Endothelial cell of umbilical vein (primary cell): ENCODE results near the gene LCA5L. TPM values are rescaled to one million over a fixed set of nuclear protein-coding genes. Genes with fewer than 3 reads are reported as not detected.

ENCODE experiments used
- BruUV-seq: library from RNA; stranded (reverse); fragments of 400-500 nt; replicated peaks from 2 replicates; lab custom pipeline; 2021; lab: Mats Ljungman, UMichigan
- CTCF ChIA-PET: fragments of 300-600, 350-600 bp; sonication (Branson Sonifier 250); formaldehyde crosslinking; loops from one replicate; lab custom pipeline; 2021; ENCODE audit warnings: antibody characterized with exemption, inconsistent platforms; lab: Charles Lee
- POLR2A ChIA-PET: fragments of 300-600, 350-600 bp; sonication (Branson Sonifier 250); formaldehyde crosslinking; loops from one replicate; lab custom pipeline; 2021; ENCODE audit warnings: antibody characterized with exemption, inconsistent platforms; lab: Charles Lee
- DNase-seq: peaks from one replicate; pipeline ENCODE4 v3.0.0-alpha.2; 2011; ENCODE audit warnings: low read depth, low spot score
- FAIRE-seq: peaks from 2 replicates; lab custom pipeline; 2011; peaks lifted over from hg19 to GRCh38; lab: Jason Lieb, UNC
- H2AFZ ChIP-seq: 2 replicates; pipeline ENCODE4 v1.6.0; 2012; ENCODE audit warnings: low read depth, low read length, control low read depth, inconsistent platforms
- H3K27ac ChIP-seq: 2 replicates; pipeline ENCODE4 v1.5.1; 2011; ENCODE audit warnings: low read depth, mild to moderate bottlenecking, control low read depth, low read length, moderate library complexity; ENCODE audit not compliant: insufficient read depth
- H3K27me3 ChIP-seq, 2 experiments: 2 replicates each; pipeline versions ENCODE4 v1.6.0 to v1.6.1; 2011; ENCODE audit warnings: low read length in 2 of 2, mixed read lengths in 1 of 2; ENCODE audit not compliant: control insufficient read depth in 2 of 2, insufficient read depth in 2 of 2
- H3K36me3 ChIP-seq, 2 experiments: 2 replicates in 1 of 2; 3 replicates in 1 of 2; pipeline ENCODE4 v1.5.1; 2011; ENCODE audit warnings: low read length in 2 of 2, mild to moderate bottlenecking in 1 of 2, moderate library complexity in 1 of 2; ENCODE audit not compliant: control insufficient read depth in 2 of 2, insufficient read depth in 2 of 2; ENCODE audit errors: extremely low read depth in 1 of 2
- H3K4me1 ChIP-seq: 3 replicates; pipeline ENCODE4 v1.5.1; 2011; ENCODE audit warnings: mild to moderate bottlenecking, low read length; ENCODE audit not compliant: control insufficient read depth, insufficient read depth; ENCODE audit errors: extremely low read depth
- H3K4me2 ChIP-seq: 2 replicates; pipeline ENCODE4 v1.6.1; 2011; ENCODE audit warnings: low read length, control low read depth, mixed read lengths; ENCODE audit not compliant: insufficient read depth
- H3K4me3 ChIP-seq, 3 experiments: fragments of 200-600 bp in 1 of 3; sonication (generic), shearing (Covaris generic) in 1 of 3; replicated peaks in 1 of 3; 2 replicates each; pipeline ENCODE4 v1.5.1; 2011 to 2016; ENCODE audit warnings: control low read depth in 3 of 3, low read length in 3 of 3, mild to moderate bottlenecking in 2 of 3, inconsistent platforms in 1 of 3, low read depth in 1 of 3, moderate library complexity in 1 of 3; ENCODE audit not compliant: insufficient read depth in 1 of 3
- H3K79me2 ChIP-seq: 2 replicates; pipeline ENCODE4 v1.6.0; 2012; ENCODE audit warnings: low read length, inconsistent platforms; ENCODE audit not compliant: control insufficient read depth, insufficient read depth
- H3K9ac ChIP-seq: replicated peaks from 2 replicates; pipeline ENCODE3; 2011; ENCODE audit warnings: low read length, control low read depth; ENCODE audit not compliant: insufficient read depth; ENCODE audit errors: extremely low read depth
- H3K9me1 ChIP-seq: replicated peaks from 3 replicates; pipeline ENCODE4 v1.6.0; 2011; ENCODE audit warnings: mild to moderate bottlenecking, low read length; ENCODE audit not compliant: control insufficient read depth, insufficient read depth; ENCODE audit errors: extremely low read depth
- H3K9me3 ChIP-seq: replicated peaks from 2 replicates; pipeline ENCODE4 v1.5.1; 2012; ENCODE audit warnings: low read length, inconsistent platforms; ENCODE audit not compliant: control insufficient read depth, insufficient read depth
- H4K20me1 ChIP-seq: replicated peaks from 2 replicates; pipeline ENCODE3; 2011; ENCODE audit warnings: mild to moderate bottlenecking, low read length; ENCODE audit not compliant: control insufficient read depth, insufficient read depth; ENCODE audit errors: extremely low read depth
- CTCF ChIP-seq, 2 donors: IDR thresholded peaks; 1 replicate in 1 of 2; 2 replicates in 1 of 2; pipeline ENCODE4 v1.5.1; 2011; ENCODE audit warnings: low read length in 2 of 2, mild to moderate bottlenecking in 2 of 2, moderate library complexity in 2 of 2, control low read depth in 1 of 2, inconsistent platforms in 1 of 2, low read depth in 1 of 2; ENCODE audit not compliant: insufficient read depth in 1 of 2; ENCODE audit errors: extremely low read depth in 1 of 2
- EZH2 ChIP-seq: IDR thresholded peaks from 2 replicates; pipeline ENCODE4 v1.6.1; 2012; ENCODE audit warnings: borderline replicate concordance, low read depth, mild to moderate bottlenecking, moderate library complexity, low read length, inconsistent platforms; ENCODE audit not compliant: severe bottlenecking
- FOS ChIP-seq: IDR thresholded peaks from 2 replicates; pipeline ENCODE4 v1.6.1; 2011; ENCODE audit warnings: mild to moderate bottlenecking, low read length, moderate library complexity, borderline replicate concordance; ENCODE audit not compliant: insufficient read depth
- GATA2 ChIP-seq: IDR thresholded peaks from 2 replicates; pipeline ENCODE4 v1.7.0; 2011; ENCODE audit warnings: low read depth, mild to moderate bottlenecking, moderate library complexity, mixed read lengths, low read length; ENCODE audit not compliant: insufficient read length, insufficient read depth
- JUN ChIP-seq: IDR thresholded peaks from 2 replicates; pipeline ENCODE4 v1.6.1; 2011; ENCODE audit warnings: borderline replicate concordance, low read depth; ENCODE audit not compliant: insufficient read length, insufficient read depth
- MYC ChIP-seq: IDR thresholded peaks from one replicate; pipeline ENCODE4 v1.6.1; 2011; ENCODE audit warnings: mild to moderate bottlenecking, low read depth, low read length
- POLR2A ChIP-seq: IDR thresholded peaks from 2 replicates; pipeline ENCODE4 v1.6.1; 2012; ENCODE audit warnings: low read depth, mild to moderate bottlenecking, control low read depth, low read length
- POLR2AphosphoS5 ChIP-seq: IDR thresholded peaks from 2 replicates; pipeline ENCODE4 v1.6.1; 2012; ENCODE audit warnings: low read depth, mild to moderate bottlenecking, control low read depth, low read length, moderate library complexity; ENCODE audit not compliant: insufficient read depth
- dilution Hi-C: fragments of 300-500 bp; cut with MboI; formaldehyde crosslinking; loops from one replicate; pipeline ENCODE4 v1.15.0; 2019; ENCODE audit warnings: low sequenced_read_pairs; ENCODE audit not compliant: extremely low pct_ligation_motif_present
- intact Hi-C: fragments of 100-400 bp; cut with micrococcal nuclease; formaldehyde crosslinking; loops from one replicate; pipeline ENCODE4 v1.10.0; 2022
- polyA plus RNA-seq, 4 experiments: library from polyadenylated mRNA; depleted of rRNA in 3 of 4; stranded (reverse) in 3 of 4; unstranded in 1 of 4; fragments of >200 nt; gene quantifications; 2 replicates each; pipeline versions ENCODE4 v1.2.1 to v1.2.3, GENCODE V29; 2011 to 2012; ENCODE audit warnings: missing spikeins in 1 of 4
- total RNA-seq: library from RNA; stranded (reverse); gene quantifications from 2 replicates; pipeline ENCODE4 v1.2.3, GENCODE V29; 2021
- TF ChIP-seq, protein P1 (sequence below): IDR thresholded peaks from 2 replicates; pipeline ENCODE4 v1.6.1; 2011; ENCODE audit not compliant: insufficient read depth, insufficient read length

Gene LCA5L
- total and polyA plus RNA-seq, 2 donors (not counting 3 experiments of a cell fraction or from before 2014, with no cell fraction given): 0.26 to 1.0 TPM

- ChIA-PET CTCF (interaction anchor here (0.7 to 2.6 kb wide), 3 partner anchors 11 to 14 kb away, joined by 3 to 10 read pairs (median 3); no protein-coding TSS in a partner anchor), POLR2A (no interaction called here)
- Histone ChIP-seq H2AFZ (no peak overlapping the region), H3K9me1 (no peaks in the 10 kb centered on the region), H3K36me3 (no peaks in the 10 kb centered on the region), H3K9me3 (no peaks in the 10 kb centered on the region), H3K27ac (no peak overlapping the region), H3K4me1 (no peaks in the 10 kb centered on the region), H3K4me2 (no peak overlapping the region), H3K9ac (no peak overlapping the region), H4K20me1 (no peaks in the 10 kb centered on the region), H3K79me2 (no peaks in the 10 kb centered on the region), H3K27me3 (no peaks in the 10 kb centered on the region), H3K4me3 (no peak overlapping the region)
- intact Hi-C loops: no loop called here
- no peak for FAIRE-seq
- dilution Hi-C loops: no loop called here
- TF ChIP-seq FOS: no peak
- TF ChIP-seq JUN: no peak
- TF ChIP-seq POLR2AphosphoS5: no peak
- no peak for TF ChIP-seq CTCF (IDR thresholded peaks at IDR 0.05; ENCODE audit: extremely low read depth in 1 of 2, insufficient read depth in 1 of 2, low read depth in 1 of 2, low read length in 2 of 2)
- TF ChIP-seq EZH2: no peak
- no peak for TF ChIP-seq POLR2A
- no peak for TF ChIP-seq GATA2
- TF ChIP-seq MYC: no peak
- TF ChIP-seq, protein P1, sequence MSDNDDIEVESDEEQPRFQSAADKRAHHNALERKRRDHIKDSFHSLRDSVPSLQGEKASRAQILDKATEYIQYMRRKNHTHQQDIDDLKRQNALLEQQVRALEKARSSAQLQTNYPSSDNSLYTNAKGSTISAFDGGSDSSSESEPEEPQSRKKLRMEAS: no peak
- no TSS peak for BruUV-seq
- no peak for DNase-seq
Measured at GRCh38 chr21:39430016-39430415, 15.6 kb downstream of the LCA5L start.
